ENCODE data around the gene PSMG4.
A peak's percentile ranks its signal among the peaks of the same experiment; 100 is the strongest.

Gene PSMG4

DNA sequence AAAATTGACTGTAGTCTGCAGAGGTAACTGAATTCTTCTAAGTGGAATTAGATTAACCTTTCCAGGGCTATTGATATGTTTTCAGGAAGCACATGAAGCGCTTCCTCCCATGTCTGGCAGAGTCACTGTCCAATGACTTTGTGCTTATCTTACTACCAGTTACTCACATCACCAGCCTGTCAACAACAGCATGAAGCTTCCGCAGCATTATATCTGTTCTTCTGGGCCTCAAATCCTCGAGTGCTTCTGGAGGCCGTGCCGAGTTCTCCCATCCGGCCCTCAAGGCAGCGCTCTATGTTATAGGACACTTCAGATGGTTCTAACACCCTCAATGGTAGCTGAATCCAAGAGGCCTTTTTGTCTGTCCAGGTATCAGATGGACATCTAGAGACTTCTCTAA is 33.2 kb downstream of the PSMG4 start:
- peak; percentile 42 for DNase-seq

DNA sequence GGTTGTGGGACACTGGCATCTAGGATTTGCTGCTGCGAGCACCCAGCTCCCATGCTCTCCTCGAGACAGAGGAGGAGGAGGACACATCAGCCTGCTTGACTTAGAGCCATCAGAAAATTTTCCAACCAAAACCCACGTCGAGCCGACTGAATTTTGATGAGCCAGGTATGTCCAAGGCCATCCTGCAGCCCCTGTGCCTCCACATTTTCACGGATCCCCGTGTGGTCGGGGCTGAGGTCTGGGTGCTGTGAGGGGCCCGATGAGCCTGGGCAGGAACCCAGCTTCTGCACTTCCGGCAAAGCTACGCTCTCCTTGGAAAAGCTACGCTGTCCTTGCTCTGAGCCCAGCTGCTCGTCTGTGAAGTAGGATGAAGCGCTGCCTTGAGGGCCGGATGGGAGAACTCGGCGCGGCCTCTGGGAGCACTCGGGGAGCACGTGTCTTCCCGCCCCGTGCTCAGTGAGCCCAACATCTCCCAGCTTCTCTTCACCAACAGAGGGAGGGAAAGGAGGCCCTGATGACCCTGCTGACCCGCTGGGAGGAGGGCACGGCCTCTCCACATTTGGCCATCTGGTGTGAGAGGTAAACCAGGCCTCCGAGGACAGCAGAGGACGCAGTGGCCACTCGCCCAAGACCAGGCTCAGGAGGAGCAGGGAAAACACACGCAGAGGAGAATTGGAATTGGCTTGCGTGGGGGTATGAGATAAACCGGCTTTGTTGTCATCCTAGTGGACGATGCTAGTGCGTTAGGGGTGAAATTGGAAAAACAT is 33.9 kb downstream of the PSMG4 start:
- DNase-seq = no peak

GRCh38 chr6:3293271-3294155 is 34.8 kb downstream of the PSMG4 start:
- no peak for DNase-seq

GRCh38 chr6:3294396-3294795 is 35.6 kb downstream of the PSMG4 start:
- no peak for DNase-seq

GRCh38 chr6:3294921-3295871 is 36.4 kb downstream of the PSMG4 start:
- DNase-seq = no peak

DNA sequence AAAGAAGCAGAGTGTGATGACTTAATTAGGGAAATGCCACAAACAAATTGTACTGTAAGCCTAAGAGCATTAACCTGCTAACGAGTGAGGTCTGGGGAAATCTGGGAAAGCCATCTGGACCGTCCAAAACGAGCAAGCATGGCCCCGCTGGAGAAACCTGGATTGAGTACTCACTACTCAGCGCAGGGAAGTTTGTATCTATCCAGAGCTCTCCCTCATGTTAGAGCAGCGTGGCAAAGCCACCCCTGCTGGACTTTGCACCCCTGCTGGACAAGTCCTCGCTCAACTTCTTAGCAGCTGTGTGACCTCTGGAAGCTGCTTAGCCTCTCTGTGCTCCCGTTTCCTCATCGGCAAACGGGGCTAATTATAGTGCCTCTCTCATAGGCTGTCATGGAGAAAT is 37.3 kb downstream of the PSMG4 start:
- no peak for DNase-seq

- no peak for DNase-seq
These were observed 37.8 kb downstream of the PSMG4 start for GRCh38 chr6:3296537-3296936.

DNA sequence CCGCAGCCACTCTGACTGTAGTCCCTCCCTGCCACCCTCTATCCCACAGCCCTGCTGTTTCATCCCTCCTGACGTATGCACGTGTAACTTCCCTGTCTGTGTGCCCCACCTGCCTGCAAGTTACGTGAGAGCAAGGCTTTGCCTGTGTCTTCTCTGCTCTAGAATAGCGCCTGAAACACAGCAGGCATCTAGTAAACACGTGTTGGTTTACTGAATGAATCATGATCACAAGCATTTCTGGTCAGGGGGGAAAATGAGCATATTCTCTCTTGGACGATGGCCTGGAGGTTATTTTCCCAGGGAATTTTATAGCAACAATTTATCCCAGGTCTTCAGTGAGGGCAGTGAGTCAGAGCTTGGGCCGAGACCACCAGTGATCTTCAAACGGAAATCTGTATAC is 38.3 kb downstream of the PSMG4 start:
- no peak for DNase-seq

- no peak for DNase-seq
These were observed 39.2 kb downstream of the PSMG4 start for GRCh38 chr6:3297909-3298308.

DNA sequence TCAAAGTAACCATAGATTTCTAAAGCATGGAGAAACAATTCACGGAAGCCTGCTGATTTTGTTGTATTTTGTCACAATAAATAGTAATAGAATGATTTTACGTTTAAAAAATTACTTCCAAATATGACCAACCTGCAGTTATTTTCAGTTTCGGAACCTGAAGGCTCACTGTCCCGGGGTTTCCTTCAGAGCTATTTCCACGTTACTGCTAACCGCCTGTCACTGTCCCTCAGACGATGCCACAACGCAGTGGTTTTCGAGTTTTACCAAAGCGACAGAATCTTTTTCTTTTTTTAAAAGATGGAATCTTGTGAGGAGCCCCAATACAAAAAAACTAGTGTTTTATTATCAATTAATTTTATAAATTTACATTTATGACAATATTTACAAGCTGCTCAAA is 40.5 kb downstream of the PSMG4 start:
- no peak for DNase-seq

- no peak for DNase-seq
These were observed 42.8 kb downstream of the PSMG4 start for GRCh38 chr6:3301506-3301905.

GRCh38 chr6:3303795-3304411 is 45.2 kb downstream of the PSMG4 start:
- no peak for DNase-seq

DNA sequence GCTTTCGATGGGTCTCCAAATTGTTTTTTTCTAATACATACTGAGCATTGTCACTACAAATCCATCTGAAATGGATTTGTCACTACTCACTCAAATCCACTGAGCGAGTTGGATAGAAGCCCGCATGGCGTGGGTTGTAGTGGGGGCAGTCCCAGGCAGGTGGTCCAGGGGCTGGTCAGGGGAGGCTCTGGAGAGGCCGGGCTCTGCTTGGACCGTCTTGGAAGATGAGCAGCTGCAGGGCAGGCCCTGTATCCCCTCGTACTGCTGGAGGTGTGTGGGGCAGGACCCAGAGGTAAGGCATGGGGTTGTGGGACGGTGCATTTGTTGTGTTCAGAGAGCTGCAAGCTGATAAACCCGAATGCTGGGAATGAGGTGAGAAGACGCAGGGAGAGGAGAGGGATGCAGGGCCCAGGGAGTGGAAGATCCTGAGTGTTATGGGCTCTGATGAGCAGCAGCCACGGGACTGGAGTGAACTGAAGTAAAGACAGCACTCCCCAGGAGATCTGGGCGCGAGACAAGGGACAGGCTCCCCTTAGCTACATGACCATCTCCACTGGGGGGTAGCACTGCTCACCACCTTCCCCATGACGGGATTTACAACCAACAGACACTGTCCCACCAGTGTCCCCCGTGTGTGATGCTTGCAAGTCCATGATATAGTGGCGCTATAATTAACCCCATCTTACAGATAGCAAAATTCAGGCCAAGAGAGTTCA is 45.9 kb downstream of the PSMG4 start:
- DNase-seq = no peak

- no peak for DNase-seq
These were observed 46.4 kb downstream of the PSMG4 start for GRCh38 chr6:3305216-3305565.

- no peak for DNase-seq
These were observed 47.1 kb downstream of the PSMG4 start for GRCh38 chr6:3305831-3306230.

GRCh38 chr6:3306848-3307247 is 48.1 kb downstream of the PSMG4 start:
- DNase-seq = no peak

DNA sequence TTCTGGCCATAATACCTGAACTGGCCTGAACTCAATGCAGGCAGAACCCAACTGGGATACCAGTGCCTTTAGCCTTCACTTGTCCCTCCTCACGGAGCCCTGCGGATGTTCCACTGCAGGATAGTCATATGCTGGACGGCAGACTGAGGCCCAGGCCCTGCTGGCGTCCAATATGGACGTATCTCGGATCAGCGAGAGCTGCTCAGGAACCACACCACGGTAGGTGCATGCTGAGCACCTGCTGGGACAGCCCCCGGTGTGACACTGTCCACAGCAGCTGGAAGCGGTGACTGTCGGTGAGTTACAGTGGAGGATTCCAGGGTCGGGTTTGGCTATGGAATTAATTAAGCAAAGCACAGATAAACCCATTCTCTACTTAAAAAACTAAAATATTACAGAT is 48.7 kb downstream of the PSMG4 start:
- no peak for DNase-seq

- DNase-seq = no peak
These were observed 49.4 kb downstream of the PSMG4 start for GRCh38 chr6:3308106-3308505.

GRCh38 chr6:3309391-3310050 is 50.8 kb downstream of the PSMG4 start:
- no peak for DNase-seq

DNA sequence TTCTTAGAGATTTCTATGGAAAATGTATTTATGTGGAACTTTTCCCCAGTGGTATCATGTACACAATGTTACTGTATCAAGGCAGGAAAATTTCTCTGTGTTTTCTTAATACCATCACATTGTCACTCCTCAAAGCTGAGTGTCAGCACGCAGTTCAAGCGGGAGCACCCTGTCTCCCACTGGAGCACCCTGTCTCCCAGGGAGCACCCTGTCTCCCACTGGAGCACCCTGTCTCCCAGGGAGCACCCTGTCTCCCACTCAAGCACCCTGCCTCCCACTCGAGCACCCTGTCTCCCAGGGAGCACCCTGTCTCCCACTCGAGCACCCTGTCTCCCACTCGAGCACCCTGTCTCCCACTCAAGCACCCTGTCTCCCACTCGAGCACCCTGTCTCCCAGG is 51.3 kb downstream of the PSMG4 start:
- no peak for DNase-seq

DNA sequence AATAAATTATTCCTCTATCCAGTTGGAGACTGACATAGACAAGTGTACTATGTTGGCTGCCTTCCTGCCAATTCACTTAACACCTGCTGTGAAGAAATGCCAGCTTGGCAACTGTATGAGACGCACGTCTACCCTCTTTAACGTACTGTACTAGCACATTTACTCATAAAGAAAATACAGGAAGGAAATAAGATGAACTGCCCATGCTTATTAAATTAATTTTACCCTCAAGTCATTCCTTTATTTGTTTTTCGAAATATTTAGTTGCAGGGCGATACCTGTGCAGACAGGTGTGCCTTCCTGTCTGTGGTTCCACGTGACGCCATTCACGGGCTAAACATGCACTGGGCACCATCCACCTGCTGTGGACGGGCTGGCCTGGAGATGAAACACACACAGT is 52.0 kb downstream of the PSMG4 start:
- no peak for DNase-seq

DNA sequence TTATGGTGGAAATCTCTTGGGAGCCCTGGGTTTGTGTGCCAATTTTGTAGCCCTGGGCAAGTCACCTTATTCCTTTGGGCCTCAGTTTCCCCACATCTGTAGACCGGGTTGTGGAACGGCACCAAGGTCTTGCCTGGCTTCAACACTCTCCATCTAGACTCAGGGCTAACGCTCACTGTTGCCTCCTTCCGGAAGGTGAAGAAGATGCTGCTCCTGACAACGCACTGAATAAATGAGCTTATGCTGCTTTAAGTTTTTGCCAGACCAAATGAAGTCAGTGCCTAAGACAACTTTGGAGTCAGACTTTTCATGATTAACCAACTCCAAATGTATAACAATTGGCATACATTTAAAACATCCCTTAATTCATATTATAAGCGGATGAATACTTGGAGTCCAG is 53.1 kb downstream of the PSMG4 start:
- DNase-seq = no peak
